Hematopoietic multipotent progenitor cell (in vitro differentiated cells): ENCODE results near the gene KRTAP5-5. TPM values are rescaled to one million over a fixed set of nuclear protein-coding genes. Genes with fewer than 3 reads are reported as not detected.
A peak's percentile ranks its signal among the peaks of the same experiment; 100 is the strongest.
"Not testable (repeated sequence)": the region's sequence is repeated elsewhere in the genome, so short reads cannot be mapped to it uniquely, and the experiment has no call there.

Experiments
- DNase-seq, 3 donors: peaks; one replicate each; pipeline ENCODE4 v3.0.0-alpha.2; 2011 to 2015; ENCODE audit warnings: low read depth in 2 of 3, low spot score in 2 of 3
- total RNA-seq: library from RNA; depleted of rRNA; stranded (reverse); fragments of >200 nt; gene quantifications from one replicate; pipeline ENCODE4 v1.2.3, GENCODE V29; 2012

Gene KRTAP5-5
- total RNA-seq, 1 donor = not detected

DNA sequence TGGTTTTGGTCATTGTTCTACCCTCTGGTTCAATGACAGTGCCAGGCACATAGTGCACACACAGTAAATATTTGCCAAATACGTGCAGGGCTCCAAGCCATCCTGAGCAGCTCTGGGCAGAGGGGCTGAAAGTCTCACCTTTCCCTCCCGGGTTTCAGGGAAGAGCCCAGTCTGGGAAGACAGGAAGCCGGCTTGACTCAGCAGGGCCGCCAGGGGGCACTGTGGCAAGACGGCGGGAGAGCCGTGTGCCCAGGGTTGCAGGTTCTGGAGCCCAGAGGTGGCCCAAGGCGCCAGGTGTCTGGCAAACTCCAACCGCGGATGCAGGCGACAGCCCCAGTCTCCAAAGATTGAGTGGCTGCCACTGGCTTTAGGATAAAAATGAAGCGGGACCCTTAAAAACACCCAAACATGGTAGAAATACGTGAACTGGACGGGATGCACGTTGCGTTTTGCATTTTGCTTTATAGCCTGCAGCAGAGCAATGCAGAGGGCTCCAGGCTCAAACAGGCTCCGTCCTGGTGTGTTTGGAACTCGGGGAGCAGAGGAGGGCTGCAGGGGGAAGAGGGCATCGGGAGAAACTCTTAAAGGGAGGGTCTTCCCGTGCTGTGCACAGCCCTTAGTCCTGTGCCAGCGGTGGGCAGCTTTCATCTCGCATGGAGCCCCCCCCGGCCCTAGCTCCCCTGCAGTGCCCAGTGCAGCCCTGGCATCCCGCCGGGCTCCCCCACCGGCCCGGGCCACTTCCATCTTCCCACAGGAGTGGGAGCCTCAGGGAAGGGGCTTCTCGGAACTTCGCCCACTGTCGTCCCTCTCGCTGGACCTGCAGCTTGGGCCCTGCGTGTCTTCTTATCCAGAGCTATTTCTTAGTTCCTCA lies 10.7 kb downstream of the KRTAP5-5 start:
- DNase-seq = no peak

- DNase-seq = no peak
These were observed 11.5 kb downstream of the KRTAP5-5 start for GRCh38 chr11:1641096-1641495.

GRCh38 chr11:1642288-1643145 lies 12.9 kb downstream of the KRTAP5-5 start:
- DNase-seq = no peak

DNA sequence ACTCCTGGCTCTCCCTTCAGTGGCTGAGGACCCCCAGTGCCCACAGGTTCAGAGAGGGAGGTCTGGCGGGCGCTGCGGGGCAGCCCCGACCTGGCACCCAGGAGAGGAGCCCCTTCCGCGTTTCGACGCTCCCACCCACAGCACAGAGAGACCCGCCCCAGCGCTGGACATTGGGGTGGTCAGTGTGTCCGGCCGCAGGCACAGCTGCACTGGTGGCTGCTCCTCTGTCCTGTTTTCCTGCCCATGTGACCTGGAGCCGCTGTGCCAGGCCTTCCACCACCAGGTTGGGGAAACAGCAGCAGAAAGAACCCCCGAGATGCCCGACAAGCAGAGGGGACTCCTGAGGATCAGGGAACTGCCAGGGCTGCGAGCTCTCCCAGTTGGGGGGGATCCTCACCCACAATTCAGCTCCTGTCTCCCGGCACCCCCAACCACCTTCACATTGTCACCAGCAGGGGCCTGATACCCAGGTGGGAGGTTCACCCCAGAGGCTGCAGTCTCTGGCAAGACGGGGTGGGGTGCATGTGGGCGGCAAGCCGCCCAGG lies 13.6 kb downstream of the KRTAP5-5 start:
- no peak for DNase-seq

DNA sequence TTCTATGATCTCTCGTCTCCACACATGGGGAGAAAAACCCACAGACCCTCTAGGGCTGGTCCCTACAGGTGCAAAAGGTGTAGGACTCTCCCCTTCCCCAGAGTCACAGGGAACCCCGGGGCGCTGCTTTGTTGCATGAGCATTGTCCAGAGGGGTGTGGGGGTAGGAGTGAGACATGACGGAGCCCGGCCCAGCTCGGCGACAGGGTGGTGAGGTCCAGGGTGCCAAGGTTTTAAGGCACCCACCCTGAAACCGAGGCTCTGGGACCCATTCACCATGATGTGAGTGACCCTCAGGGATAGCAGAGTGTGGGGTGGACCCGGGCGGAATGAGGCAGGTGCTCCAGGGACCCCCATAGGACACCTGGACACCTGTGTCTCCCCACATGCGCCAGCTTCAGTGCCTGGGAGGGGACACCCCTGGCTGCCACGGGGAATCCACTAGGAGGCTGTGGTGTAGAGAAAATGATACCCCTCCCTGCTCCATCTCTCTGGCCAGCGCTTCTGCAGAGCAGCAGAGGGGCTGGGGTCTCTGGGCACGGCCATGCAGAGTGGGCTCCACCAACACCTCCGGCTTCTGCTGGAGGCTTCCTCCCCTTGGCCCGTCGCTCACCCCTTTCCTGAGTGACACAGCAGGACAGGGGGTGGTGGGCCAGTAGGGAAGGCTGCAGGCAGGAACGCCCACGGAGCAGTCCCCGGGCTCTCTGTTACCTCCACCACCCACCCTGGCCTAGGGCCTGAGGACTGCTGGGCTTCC lies 15.2 kb downstream of the KRTAP5-5 start:
- DNase-seq = no peak

DNA sequence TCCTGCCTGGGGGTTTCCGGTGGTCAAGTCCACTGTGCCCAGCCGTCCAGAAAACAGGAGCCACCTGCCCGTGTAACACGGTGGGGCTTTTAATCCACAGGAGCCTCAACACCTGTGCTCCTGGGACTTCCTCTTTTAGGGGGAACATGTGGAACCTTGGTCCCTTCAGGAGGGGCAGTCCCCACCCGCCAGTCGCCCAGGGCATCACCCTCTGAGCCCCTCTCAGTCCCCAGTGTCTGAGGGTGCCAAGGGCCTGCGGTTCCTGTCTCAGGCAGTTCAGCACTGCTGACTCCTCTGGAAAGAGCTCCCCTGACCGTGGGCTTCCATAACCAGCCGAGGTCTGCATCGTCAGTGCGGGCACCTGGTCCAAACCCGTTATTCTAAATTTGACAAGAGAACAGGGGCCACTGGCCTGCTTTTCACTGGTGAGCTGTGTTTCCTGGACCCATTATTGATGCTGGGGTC lies 15.8 kb downstream of the KRTAP5-5 start:
- no peak for DNase-seq

DNA sequence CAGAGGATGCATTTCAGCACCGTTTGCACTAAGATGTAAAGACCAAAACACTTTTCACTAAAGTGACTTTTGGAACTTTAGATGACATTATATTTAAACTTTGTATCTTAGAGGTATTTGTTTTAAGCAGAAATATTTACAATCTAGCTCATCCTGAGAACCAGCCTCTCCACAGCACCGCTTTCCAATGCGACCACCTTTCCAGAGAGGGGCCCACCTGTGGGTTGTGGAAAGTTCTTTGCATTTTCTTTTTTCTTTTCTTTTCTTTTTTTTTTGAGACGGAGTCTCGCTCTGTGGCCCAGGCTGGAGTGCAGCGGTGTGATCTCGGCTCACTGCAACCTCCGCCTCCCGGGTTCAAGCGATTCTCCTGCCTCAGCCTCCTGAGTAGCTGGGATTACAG lies 17.0 kb downstream of the KRTAP5-5 start:
- DNase-seq = not testable (repeated sequence)

GRCh38 chr11:1647901-1648652 lies 18.5 kb downstream of the KRTAP5-5 start:
- no peak for DNase-seq

- no peak for DNase-seq
These were observed 19.3 kb downstream of the KRTAP5-5 start for GRCh38 chr11:1648653-1649420.

DNA sequence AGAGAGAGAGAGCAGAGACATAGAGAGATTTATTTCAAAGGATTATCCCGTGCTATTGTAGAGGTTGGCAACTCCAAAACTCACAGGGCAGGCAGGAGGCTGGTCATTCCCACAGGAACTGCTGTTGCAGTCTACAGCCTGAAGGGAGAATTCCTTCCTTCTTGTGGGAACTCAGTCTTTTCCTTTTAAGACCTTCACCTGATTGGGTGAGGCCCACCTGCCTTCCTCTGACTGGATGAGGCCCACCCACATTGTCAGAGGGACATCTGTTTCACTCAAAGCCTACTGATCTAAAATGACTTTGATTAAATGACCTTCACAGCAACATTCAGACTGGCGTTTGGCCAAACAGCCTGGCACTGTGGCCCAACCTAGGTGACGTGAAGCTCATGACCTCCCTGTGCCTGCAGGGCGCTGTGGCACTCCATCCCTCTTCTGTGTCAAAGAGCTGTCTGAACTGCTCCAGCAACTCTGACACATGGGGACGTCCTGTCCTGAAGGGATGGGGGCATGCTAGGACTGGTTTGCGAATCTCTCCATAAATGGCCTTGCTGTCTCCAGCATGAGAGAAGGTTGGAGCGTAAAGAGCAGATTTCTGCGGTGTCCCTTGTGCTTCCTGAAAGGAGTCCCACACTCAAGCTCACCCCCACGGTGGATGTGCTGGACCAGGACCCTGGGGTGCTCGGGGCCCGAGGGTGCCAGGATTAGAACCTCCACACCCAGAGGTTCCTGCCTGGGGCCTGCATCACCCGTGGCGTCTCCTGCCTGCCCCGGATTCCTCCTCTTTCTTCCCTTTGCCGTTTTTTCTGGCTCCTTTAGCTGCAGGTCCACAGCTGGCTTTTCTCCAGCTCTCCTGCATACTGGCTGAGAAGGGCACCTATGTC lies 20.7 kb downstream of the KRTAP5-5 start:
- no peak for DNase-seq

DNA sequence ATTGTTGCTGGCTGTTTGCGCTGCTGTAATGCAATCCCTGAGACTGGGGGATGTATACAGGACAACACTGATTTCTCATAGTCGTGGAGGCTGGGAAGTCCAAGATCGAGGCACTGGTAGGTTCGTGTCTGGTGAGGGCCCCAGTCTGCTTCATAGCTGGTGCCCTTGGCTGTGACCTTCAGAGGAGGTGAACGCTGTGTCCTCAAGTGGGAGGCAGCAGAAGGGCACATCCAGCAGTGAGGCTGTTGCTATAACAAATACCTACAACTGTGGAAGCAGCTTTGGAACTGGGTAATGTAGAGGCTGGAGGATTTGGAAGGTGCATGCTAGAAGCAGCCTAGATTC lies 21.3 kb downstream of the KRTAP5-5 start:
- DNase-seq = no peak

- no peak for DNase-seq
These were observed 21.9 kb downstream of the KRTAP5-5 start for GRCh38 chr11:1651411-1651980.

DNA sequence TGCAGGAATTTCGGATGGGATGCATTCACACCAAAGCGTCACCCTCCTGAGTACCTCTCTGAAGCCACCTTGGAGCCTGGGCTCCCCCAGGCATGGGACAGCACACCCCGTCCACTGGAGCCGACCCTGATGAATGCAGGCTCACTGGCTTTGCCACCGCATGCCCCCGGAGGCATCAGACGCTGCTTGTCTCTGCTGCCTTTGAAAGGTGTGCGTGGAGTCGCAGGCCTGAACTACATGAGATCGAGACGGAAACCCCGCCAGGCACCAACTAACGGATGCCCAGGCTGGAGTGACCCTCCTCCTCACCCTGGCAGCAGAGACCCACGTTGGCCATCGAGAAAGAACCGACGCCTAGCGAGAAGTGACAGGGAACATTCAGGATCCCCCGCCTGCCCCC lies 22.5 kb downstream of the KRTAP5-5 start:
- DNase-seq = no peak

- DNase-seq = no peak
These were observed 22.8 kb downstream of the KRTAP5-5 start for GRCh38 chr11:1652442-1652770.

- peak; percentile 55 to 67 (median 58) for DNase-seq
These were observed 23.4 kb downstream of the KRTAP5-5 start for GRCh38 chr11:1652771-1653540.

- DNase-seq = no peak
These were observed 24.2 kb downstream of the KRTAP5-5 start for GRCh38 chr11:1653541-1654387.
